ENCODE results near the gene EML1. TPM values are rescaled to one million over a fixed set of nuclear protein-coding genes. Genes with fewer than 3 reads are reported as not detected.
A peak's percentile ranks its signal among the peaks of the same experiment; 100 is the strongest.

Gene EML1
- total RNA-seq = not detected
- total RNA-seq (2013) = 0.20 TPM

- peaks cover 37 to 53% of the 10 kb centered on the region in 2 donors for H3K27me3 Mint-ChIP-seq (ENCODE audit: low read depth in 2 of 2)
- H3K4me1 Mint-ChIP-seq = peaks cover 0 to 5% of the 10 kb centered on the region in 2 donors
- H3K9me3 Mint-ChIP-seq = no peaks in the 10 kb centered on the region
- Histone ChIP-seq H3K9me3 (ENCODE audit: control insufficient read depth, insufficient read depth, low read length) (no peaks in the 10 kb centered on the region), H3K36me3 (ENCODE audit: control insufficient read depth, insufficient read depth, low read length) (no peaks in the 10 kb centered on the region), H3K4me1 (ENCODE audit: control insufficient read depth, insufficient read depth, low read length) (peaks cover 3% of the 10 kb centered on the region), H3K4me3 (ENCODE audit: low read length) (no peak within 1 kb of the TSS), H3K27ac (ENCODE audit: low read length) (no peak within 1 kb of the TSS), H3K27me3 (ENCODE audit: control insufficient read depth, insufficient read depth, low read length) (peaks cover 29% of the 10 kb centered on the region)
- no peak for TF ChIP-seq CTCF (IDR thresholded peaks at IDR 0.05)
- intact Hi-C loops (cut with micrococcal nuclease) = no loop called here
- WGBS (ENCODE audit: insufficient coverage) = under 1% methylated on average over 121 of the region's 121 CpGs
- ATAC-seq (peak; percentile 70 to 86 (median 79)), DNase-seq (peak; percentile 51 to 86)
- peak within 1 kb of the TSS in 1 of 2 donors; percentile 69 for H3K27ac Mint-ChIP-seq
- peak within 1 kb of the TSS; percentile 86 for H3K4me3 Mint-ChIP-seq
- H3K36me3 Mint-ChIP-seq = no peaks in the 10 kb centered on the region
Measured at GRCh38 chr14:99793213-99794150, at the start of gene EML1. TSS of gene EML1 (plus strand) at chr14:99793413. CDS start at chr14:99793477, 64 bp downstream.

GRCh38 chr14:99744199-99744872 lies 48.9 kb upstream of the EML1 start:
- no peak for ATAC-seq
- no peak for DNase-seq
- H3K4me3 Mint-ChIP-seq = no peak overlapping the region
- no peak for TF ChIP-seq CTCF (IDR thresholded peaks at IDR 0.05)
- no peaks in the 10 kb centered on the region for H3K9me3 ChIP-seq (ENCODE audit: control insufficient read depth, insufficient read depth, low read length)
- no peaks in the 10 kb centered on the region for H3K27me3 ChIP-seq (ENCODE audit: control insufficient read depth, insufficient read depth, low read length)
- no peaks in the 10 kb centered on the region for H3K4me1 ChIP-seq (ENCODE audit: control insufficient read depth, insufficient read depth, low read length)
- H3K27ac ChIP-seq (ENCODE audit: low read length) = no peak overlapping the region
- peaks cover 20 to 30% of the 10 kb centered on the region in 2 donors for H3K27me3 Mint-ChIP-seq (ENCODE audit: low read depth in 2 of 2)
- no peaks in the 10 kb centered on the region for H3K9me3 Mint-ChIP-seq
- 82% methylated on average over 11 of the region's 11 CpGs for WGBS (ENCODE audit: insufficient coverage)
- no peaks in the 10 kb centered on the region for H3K36me3 ChIP-seq (ENCODE audit: control insufficient read depth, insufficient read depth, low read length)
- H3K4me3 ChIP-seq (ENCODE audit: low read length) = no peak overlapping the region
- intact Hi-C loops (cut with micrococcal nuclease) = no loop called here
- no peaks in the 10 kb centered on the region for H3K4me1 Mint-ChIP-seq
- no peaks in the 10 kb centered on the region for H3K36me3 Mint-ChIP-seq
- no peak overlapping the region for H3K27ac Mint-ChIP-seq

- TF ChIP-seq CTCF (IDR thresholded peaks at IDR 0.05) = no peak
- Mint-ChIP-seq H3K27ac (no peak overlapping the region), H3K9me3 (no peaks in the 10 kb centered on the region), H3K4me1 (no peaks in the 10 kb centered on the region), H3K27me3 (ENCODE audit: low read depth in 2 of 2) (peaks cover 18 to 30% of the 10 kb centered on the region in 2 donors), H3K36me3 (no peaks in the 10 kb centered on the region), H3K4me3 (no peak overlapping the region)
- intact Hi-C loops (cut with micrococcal nuclease) = no loop called here
- WGBS (ENCODE audit: insufficient coverage) = 85% methylated on average over 5 of the region's 7 CpGs
- H3K36me3 ChIP-seq (ENCODE audit: control insufficient read depth, insufficient read depth, low read length) = no peaks in the 10 kb centered on the region
- DNase-seq (no peak), ATAC-seq (no peak)
- no peaks in the 10 kb centered on the region for H3K27me3 ChIP-seq (ENCODE audit: control insufficient read depth, insufficient read depth, low read length)
- H3K4me3 ChIP-seq (ENCODE audit: low read length) = no peak overlapping the region
- H3K27ac ChIP-seq (ENCODE audit: low read length) = no peak overlapping the region
- H3K4me1 ChIP-seq (ENCODE audit: control insufficient read depth, insufficient read depth, low read length) = no peaks in the 10 kb centered on the region
- no peaks in the 10 kb centered on the region for H3K9me3 ChIP-seq (ENCODE audit: control insufficient read depth, insufficient read depth, low read length)
Measured at GRCh38 chr14:99744873-99745224, 48.4 kb upstream of the EML1 start.

Measured in natural killer cell (primary cell).